Head of caudate nucleus (tissue), 42 donors: ENCODE results near the gene KCNV2.
A peak's percentile ranks its signal among the peaks of the same experiment; 100 is the strongest.
"Not testable (repeated sequence)": the region's sequence is repeated elsewhere in the genome, so short reads cannot be mapped to it uniquely, and the experiment has no call there.

Experiments
- DNase-seq, 42 donors: peaks; one replicate each; pipeline versions ENCODE4 v3.0.0 to v3.0.0-alpha.2; 2020 to 2021; ENCODE audit warnings: mixed read lengths in 7 of 42
- intact Hi-C: fragments of 100-400 bp; cut with DNase I; formaldehyde crosslinking; loops from one replicate; pipeline ENCODE4 v1.15.0; 2022

KCNV2 gene

GRCh38 chr9:2717385-2717784 is at the start of gene KCNV2:
Gene KCNV2 (plus strand): TSS chr9:2717510. CDS start chr9:2717740, 230 bp downstream.
- intact Hi-C loops, result no loop called here
- no peak for DNase-seq

DNA sequence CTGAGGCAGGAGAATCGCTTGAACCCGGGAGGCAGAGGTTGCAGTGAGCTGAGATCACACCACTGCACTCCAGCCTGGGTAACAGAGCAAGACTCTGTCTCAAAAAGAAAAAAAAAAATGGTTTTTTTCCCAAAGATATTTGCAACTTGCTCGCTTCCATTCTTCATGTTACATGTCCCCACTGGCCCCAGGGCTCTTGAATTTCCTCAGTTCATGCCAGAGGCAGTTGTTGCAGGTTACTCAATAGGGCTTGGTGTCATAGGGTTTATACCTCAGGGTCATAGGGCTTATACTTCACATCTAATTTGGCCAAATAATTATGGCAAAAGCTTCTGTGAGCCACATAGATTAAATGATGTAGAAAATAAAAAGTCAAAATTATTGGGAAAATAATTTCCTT is 44.1 kb upstream of the KCNV2 start:
- no peak for DNase-seq
- intact Hi-C loops, result no loop called here

GRCh38 chr9:2674141-2674824 is 43.0 kb upstream of the KCNV2 start:
- DNase-seq, result no peak
- intact Hi-C loops, result no loop called here

GRCh38 chr9:2675834-2676233 is 41.5 kb upstream of the KCNV2 start:
- intact Hi-C loops, result no loop called here
- no peak for DNase-seq

DNA sequence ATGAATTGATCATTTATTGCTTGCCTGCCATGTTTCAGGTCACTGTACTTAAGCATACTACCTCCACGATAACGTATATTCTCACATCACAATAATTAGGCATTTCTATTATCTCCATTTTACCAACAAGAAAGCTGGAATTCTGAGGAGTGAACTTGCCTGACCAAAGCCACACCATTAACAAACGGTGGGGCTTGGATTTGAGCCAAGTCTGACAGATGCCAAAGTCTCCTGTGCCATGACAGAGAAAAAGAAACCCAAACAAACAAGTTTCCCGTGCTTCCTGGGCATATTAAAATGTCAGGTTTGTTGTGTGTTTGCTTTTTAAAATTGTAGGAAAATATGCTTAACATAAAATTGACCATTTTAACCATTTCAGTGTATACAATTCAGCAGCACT is 40.8 kb upstream of the KCNV2 start:
- intact Hi-C loops, result no loop called here
- DNase-seq, result no peak

DNA sequence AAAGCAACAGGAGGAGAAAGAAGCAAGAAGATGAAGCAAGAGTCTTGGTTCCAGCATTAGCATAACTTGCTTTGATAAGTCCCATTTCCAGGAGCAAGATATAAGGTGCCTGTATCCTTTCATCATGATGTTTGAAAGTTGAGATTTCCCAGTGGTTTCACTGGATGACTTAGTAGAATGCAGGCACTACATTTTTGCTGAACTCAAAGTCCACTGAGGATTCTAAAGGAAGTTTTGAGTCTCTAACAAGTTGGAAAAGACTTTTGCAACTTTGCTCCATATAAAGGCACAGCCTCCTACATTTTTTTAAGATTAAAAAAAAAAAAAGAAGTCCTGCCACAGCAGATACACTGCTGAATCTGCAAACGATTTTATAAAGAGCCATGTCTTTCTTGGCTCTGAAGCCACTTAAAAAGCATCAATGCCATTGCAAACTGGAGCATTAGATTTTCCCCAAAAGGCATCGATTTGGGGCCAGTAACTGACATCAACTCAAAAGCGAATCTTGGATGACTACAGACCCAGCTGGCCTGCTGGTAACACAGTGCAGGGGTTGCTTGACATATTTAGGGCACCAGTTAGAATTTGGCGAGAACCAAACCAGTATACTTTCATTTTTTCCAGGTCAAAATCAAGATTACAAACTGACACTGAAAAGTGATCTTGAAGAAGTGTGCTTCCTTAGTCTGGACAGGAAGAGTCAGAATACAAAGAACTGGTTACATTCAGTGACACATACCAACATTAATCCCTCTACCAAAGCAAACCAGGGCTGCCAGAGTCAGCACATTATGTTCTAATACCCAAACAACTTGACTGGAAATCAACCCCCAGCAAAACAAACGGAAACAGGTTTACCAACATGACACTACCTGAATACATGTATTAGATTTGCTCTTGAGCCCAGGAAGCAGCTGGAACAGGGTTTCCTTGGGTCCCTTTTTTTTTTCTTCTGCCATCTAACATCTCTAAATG is 39.1 kb upstream of the KCNV2 start:
- no peak for DNase-seq
- intact Hi-C loops, result no loop called here

DNA sequence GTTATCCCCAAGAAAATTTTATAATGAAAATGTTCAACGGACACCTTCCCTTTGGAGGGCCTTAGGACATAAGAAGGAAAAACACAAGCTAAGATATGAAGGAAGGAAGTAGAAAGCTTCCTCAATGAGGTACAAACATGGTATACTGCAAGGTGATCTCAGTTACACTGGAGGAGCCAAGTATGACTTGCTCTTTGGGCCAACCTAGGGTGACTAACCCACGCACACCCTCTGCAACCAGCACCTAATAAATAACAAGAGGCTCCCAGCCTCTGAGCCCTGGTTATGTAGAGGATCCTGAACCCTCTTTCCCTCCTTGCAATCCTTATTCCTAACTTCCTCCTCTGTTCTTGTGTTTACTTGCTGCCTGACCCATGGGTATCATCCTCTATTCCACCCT is 38.3 kb upstream of the KCNV2 start:
- no peak for DNase-seq
- intact Hi-C loops, result no loop called here

DNA sequence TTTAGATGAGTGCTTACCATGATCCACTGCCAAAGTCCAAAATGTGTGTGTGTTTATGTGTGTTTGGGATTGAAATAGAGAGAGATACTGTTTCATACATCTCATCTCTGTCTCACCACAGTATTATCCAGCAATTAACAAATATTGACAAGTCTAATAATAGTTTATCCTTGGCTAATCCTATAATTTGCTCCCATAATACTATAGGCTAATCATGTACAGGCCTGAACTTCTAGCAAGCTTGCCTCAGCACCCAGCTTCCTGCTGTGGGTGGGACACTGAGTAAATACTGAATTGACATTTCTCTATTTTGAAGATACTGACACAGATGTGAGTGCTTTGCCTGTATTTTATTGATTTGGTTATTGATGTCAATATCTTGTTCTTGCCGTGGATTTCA is 35.3 kb upstream of the KCNV2 start:
- no peak for DNase-seq
- intact Hi-C loops, result no loop called here

- intact Hi-C loops, result no loop called here
- no peak for DNase-seq
These were observed 30.4 kb upstream of the KCNV2 start for GRCh38 chr9:2686911-2687310.

DNA sequence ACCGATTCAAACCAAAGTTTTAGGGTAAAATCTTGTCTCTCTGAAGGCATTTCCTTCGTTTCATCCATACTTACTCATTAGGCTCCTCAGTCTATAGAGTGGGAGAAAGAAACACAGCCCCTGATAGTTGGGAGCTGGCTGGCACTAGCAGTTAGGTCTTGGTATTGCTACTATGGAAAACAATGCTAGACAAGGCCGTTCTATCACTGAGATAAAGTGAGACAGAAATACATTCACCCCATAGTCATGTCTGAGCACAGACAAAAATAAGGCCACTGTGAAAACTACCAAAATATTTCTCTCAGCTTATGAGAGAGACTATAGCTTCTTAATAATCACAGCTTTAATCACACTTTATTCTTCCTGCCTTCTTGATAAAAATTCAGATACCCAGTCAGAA is 28.7 kb upstream of the KCNV2 start:
- intact Hi-C loops, result no loop called here
- DNase-seq, result no peak

- intact Hi-C loops, result no loop called here
- no peak for DNase-seq
These were observed 26.1 kb upstream of the KCNV2 start for GRCh38 chr9:2691212-2691611.

- intact Hi-C loops, result no loop called here
These were observed 25.7 kb upstream of the KCNV2 start for GRCh38 chr9:2691626-2692025.

DNA sequence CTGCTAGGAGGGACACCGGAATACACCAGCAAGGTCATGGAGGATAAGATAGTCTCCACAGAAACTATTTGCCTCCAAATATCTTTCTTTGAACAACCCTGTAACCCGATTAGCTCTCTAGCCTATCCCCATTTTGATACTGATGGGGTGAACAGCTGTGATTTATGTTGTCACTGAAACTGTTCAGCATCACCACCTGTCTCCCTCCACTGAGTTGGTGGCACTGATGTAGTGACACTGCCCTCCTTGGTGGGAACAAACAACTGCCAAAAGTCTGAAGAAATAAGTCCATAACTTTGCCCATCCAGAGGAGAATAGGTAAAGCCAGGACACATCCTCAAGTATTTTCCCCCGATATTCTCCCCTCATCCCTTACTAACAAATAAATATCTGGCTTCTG is 24.3 kb upstream of the KCNV2 start:
- no peak for DNase-seq
- intact Hi-C loops, result no loop called here

More at GRCh38 chr9:2691626-2692025, 25.7 kb upstream of the KCNV2 start:
- no peak for DNase-seq

DNA sequence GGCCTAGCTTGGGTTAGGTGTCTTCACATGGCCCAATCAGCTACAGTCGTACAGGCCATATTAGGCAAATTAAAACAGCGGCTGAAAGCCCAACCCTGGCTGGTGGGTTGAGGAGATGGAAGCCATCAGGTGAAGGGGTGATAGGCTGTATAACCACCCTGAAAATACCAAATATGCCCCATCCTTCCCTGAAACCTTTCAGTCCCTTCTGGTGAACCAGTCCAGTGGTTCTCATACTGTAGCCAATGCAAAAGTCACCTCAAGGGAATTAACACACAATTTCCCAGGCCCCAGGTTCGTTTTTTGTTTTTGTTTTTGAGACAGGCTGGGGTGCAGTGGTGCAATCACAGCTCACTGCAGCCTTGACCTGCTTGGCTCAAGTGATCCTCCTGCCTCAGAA is 19.8 kb upstream of the KCNV2 start:
- intact Hi-C loops, result no loop called here
- DNase-seq, result no peak

DNA sequence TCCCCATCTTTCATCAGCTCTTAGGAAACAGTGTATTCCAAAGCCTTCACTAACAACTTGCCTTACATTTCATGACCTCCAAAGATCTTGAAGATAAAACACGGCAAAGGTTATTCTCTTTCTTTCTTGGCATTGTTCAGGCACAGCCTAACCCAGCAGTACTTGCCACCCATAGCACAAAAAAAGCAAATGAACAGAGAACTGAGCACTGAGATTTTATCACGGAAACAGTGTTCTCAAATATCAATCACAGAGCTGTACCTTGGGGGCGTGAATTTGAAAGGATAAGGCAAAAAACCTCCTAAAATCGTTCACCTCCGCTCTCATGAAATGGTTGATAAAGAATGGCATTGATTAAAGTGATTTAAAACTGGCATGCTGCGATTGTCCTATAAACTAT is 16.9 kb upstream of the KCNV2 start:
- DNase-seq, result peak in 1 of 42 donors; percentile 39
- intact Hi-C loops, result no loop called here

GRCh38 chr9:2700909-2701550 is 16.3 kb upstream of the KCNV2 start:
- intact Hi-C loops, result no loop called here
- no peak for DNase-seq

DNA sequence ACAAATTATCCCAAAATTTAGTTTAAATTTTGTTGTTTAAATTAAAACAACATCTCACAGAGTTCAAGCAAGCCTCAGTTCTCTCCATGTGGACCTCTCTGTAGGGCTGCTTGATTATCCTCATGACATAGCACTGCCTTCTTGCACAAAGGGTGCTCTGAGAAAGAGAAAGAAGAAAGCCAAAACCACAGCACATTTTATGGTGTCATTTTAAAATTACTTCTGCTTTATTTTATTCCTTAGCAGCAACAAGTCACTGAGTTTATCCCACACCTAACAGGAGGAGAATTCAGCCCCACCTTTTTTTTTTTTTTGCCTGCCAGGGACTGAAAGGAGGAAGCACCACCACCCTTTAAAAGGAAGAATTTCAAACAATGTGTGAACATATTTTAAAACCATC is 12.8 kb upstream of the KCNV2 start:
- intact Hi-C loops, result no loop called here
- no peak for DNase-seq

GRCh38 chr9:2707256-2707655 is 10.1 kb upstream of the KCNV2 start:
- intact Hi-C loops, DNase-seq: not testable (repeated sequence)

DNA sequence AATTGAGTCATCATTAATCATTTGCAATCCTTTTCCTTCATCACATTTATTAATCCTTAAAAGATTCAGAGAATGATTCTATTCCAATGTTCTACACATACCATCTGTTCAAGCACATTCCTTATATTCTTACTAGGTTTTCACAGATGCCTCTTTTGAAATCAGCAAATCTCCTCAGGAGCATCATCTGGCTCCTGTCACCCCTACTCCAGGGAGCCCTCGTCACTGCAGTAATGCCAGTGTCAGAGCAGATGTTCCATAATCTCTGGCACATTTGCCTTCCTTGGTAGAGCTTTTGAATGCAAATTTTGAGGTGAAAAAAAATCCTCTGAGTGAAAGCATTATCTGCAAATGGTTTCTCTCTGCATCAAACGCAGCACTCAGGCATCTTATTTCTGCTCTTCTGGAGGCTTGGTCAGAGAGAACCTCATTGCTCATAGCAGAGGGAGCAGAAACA is 7.6 kb upstream of the KCNV2 start:
- intact Hi-C loops, result no loop called here

DNA sequence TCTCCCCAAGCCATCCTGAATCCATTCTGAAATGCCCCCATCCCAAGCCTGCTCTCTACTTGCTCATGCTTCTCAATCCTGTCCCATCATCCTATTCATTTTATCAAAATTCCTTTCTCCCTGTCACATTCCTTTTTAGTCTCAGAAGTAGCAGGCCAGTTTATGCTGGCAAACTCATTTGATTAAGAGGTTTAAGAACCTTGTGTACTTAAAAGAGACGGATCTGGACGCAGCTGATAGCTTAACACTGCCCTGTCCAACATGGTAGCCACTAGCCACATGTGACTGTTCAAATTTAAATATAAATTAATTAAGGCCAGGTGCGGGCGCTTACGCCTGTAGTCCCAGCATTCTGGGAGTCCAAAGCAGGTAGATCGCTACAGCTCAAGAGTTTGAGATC is 5.6 kb upstream of the KCNV2 start:
- intact Hi-C loops, result no loop called here
- DNase-seq, result no peak

More for the DNA sequence above, 7.6 kb upstream of the KCNV2 start:
- no peak for DNase-seq
